HEK293 (cell line): ENCODE data around the gene SLC38A5.

ENCODE experiments used
- CTCF ChIA-PET: fragments of 350-600 bp; formaldehyde crosslinking; extraction: SDS; loops from one replicate; lab custom pipeline; 2021; ENCODE audit warnings: antibody characterized with exemption; lab: Yijun Ruan, JAX
- POLR2A ChIA-PET: fragments of 300-600 bp; formaldehyde crosslinking; extraction: SDS; loops from one replicate; lab custom pipeline; 2020; ENCODE audit warnings: antibody characterized with exemption, inconsistent platforms; lab: Yijun Ruan, JAX
- H3K27ac ChIP-seq: fragments of 200-500 bp; sonication (Bioruptor generic); 2 replicates; pipeline ENCODE4 v1.5.1; 2014; ENCODE audit warnings: low read depth, low read length, control low read depth, inconsistent platforms; ENCODE audit errors: extremely low read depth
- H3K36me3 ChIP-seq, 2 experiments: fragments of 200-500 bp in 1 of 2; sonication (Bioruptor generic) in 1 of 2; 1 replicate in 1 of 2; 2 replicates in 1 of 2; pipeline ENCODE4 v1.5.1; 2014 to 2017; ENCODE audit warnings: inconsistent platforms in 2 of 2, low read length in 2 of 2; ENCODE audit not compliant: control insufficient read depth in 2 of 2, insufficient read depth in 1 of 2
- H3K4me1 ChIP-seq: fragments of 200-500 bp; sonication (Bioruptor generic); 2 replicates; pipeline ENCODE4 v1.5.1; 2014; ENCODE audit warnings: mild to moderate bottlenecking, low read length, inconsistent platforms; ENCODE audit not compliant: control insufficient read depth, insufficient read depth
- H3K4me3 ChIP-seq: 2 replicates; pipeline ENCODE4 v1.5.1; 2011; ENCODE audit warnings: low read depth, mild to moderate bottlenecking, control low read depth, low read length, moderate library complexity
- H3K9me3 ChIP-seq: fragments of 200-500 bp; sonication (Bioruptor generic); 2 replicates; pipeline ENCODE4 v1.5.1; 2014; ENCODE audit warnings: low read depth, low read length, inconsistent platforms; ENCODE audit not compliant: control insufficient read depth, insufficient read depth
- KLF9 ChIP-seq: fragments of 450-650 bp; formaldehyde crosslinking; IDR thresholded peaks from 2 replicates; pipeline ENCODE4 v1.5.1; 2016; ENCODE audit warnings: missing biosample characterization, missing genetic modification characterization, low read depth
- OSR2 ChIP-seq: fragments of 450-650 bp; formaldehyde crosslinking; IDR thresholded peaks from 2 replicates; pipeline ENCODE4 v1.5.1; 2016; ENCODE audit warnings: missing biosample characterization, missing genetic modification characterization
- SALL2 ChIP-seq: fragments of 450-650 bp; formaldehyde crosslinking; IDR thresholded peaks from 2 replicates; pipeline ENCODE4 v1.5.0; 2017; ENCODE audit warnings: missing biosample characterization, mild to moderate bottlenecking, missing genetic modification characterization, borderline replicate concordance
- SCRT2 ChIP-seq: fragments of 450-650 bp; formaldehyde crosslinking; IDR thresholded peaks from 2 replicates; pipeline ENCODE4 v1.5.1; 2016; ENCODE audit warnings: missing biosample characterization, missing genetic modification characterization
- YY1 ChIP-seq: fragments of 450-650 bp; formaldehyde crosslinking; IDR thresholded peaks from 2 replicates; pipeline ENCODE4 v1.5.1; 2018; ENCODE audit warnings: missing biosample characterization, missing genetic modification characterization
- ZBTB17 ChIP-seq: fragments of 450-650 bp; formaldehyde crosslinking; IDR thresholded peaks from 2 replicates; pipeline ENCODE4 v1.5.1; 2016; ENCODE audit warnings: missing biosample characterization, missing genetic modification characterization
- ZNF112 ChIP-seq: fragments of 450-650 bp; formaldehyde crosslinking; IDR thresholded peaks from 2 replicates; pipeline ENCODE4 v1.5.0; 2017; ENCODE audit warnings: missing biosample characterization, missing genetic modification characterization
- ZNF211 ChIP-seq: fragments of 450-650 bp; formaldehyde crosslinking; IDR thresholded peaks from 2 replicates; pipeline ENCODE4 v1.5.1; 2016; ENCODE audit warnings: low read depth, missing biosample characterization, missing genetic modification characterization
- ZNF335 ChIP-seq: fragments of 450-650 bp; formaldehyde crosslinking; conservative IDR thresholded peaks from 2 replicates; pipeline ENCODE4 v1.5.1; 2016; ENCODE audit warnings: missing biosample characterization, missing genetic modification characterization
- ZNF670 ChIP-seq: fragments of 450-650 bp; formaldehyde crosslinking; IDR thresholded peaks from 2 replicates; pipeline ENCODE4 v1.5.1; 2016; ENCODE audit warnings: missing biosample characterization, missing genetic modification characterization, low read depth
- ZNF747 ChIP-seq: fragments of 450-650 bp; formaldehyde crosslinking; IDR thresholded peaks from 2 replicates; pipeline ENCODE4 v1.5.1; 2016; ENCODE audit warnings: missing biosample characterization, missing genetic modification characterization
- ZSCAN30 ChIP-seq: fragments of 450-650 bp; IDR thresholded peaks from 2 replicates; pipeline ENCODE4 v1.5.1; 2018; ENCODE audit warnings: missing biosample characterization, mild to moderate bottlenecking, missing genetic modification characterization, moderate library complexity
- TF ChIP-seq, protein P1 (sequence below): IDR thresholded peaks from 2 replicates; pipeline ENCODE4 v1.6.1; 2011; ENCODE audit warnings: mild to moderate bottlenecking, low read depth, low read length, borderline replicate concordance
- TF ChIP-seq, protein P2 (sequence below): fragments of 450-650 bp; formaldehyde crosslinking; IDR thresholded peaks from 2 replicates; pipeline ENCODE4 v1.5.1; 2016; ENCODE audit warnings: missing biosample characterization, missing genetic modification characterization, borderline replicate concordance
- TF ChIP-seq, protein P3 (sequence below): fragments of 450-650 bp; formaldehyde crosslinking; IDR thresholded peaks from 2 replicates; pipeline ENCODE4 v1.5.1; 2017; ENCODE audit warnings: missing biosample characterization, missing genetic modification characterization
- TF ChIP-seq, protein P4 (sequence below): fragments of 450-650 bp; formaldehyde crosslinking; IDR thresholded peaks from 2 replicates; pipeline ENCODE4 v1.5.1; 2017; ENCODE audit warnings: missing biosample characterization, mild to moderate bottlenecking, missing genetic modification characterization, moderate library complexity
- TF ChIP-seq, protein P5 (sequence below): fragments of 450-650 bp; formaldehyde crosslinking; IDR thresholded peaks from 2 replicates; pipeline ENCODE4 v1.5.1; 2016; ENCODE audit warnings: missing biosample characterization, missing genetic modification characterization, borderline replicate concordance

The SLC38A5 gene

DNA sequence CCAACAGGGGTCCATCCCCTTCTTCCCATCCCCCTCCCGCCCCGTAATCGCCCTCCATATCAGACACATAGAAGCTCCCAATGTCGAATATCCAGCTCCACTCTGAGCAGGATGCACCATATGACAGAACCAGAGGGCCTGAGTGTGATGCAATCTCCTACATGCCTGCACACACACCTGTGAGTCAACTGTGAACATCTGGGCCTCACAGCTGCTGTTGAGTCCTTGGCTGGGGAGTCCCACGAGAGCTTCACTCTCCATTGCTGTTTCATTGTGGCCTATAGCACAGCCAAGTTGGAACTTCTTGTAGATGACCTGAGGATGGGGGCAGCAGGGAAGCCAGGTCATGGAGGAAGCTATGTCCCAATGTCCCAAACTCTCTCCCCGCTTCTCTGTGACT, 8.2 kb downstream of the SLC38A5 start:
- ChIA-PET CTCF (interaction anchor here (0.6 kb wide), 1 partner anchor 13 kb away, joined by 3 read pairs; no protein-coding TSS in a partner anchor), POLR2A (no interaction called here)
- TF ChIP-seq ZNF335 (tag by site-specific recombination), result no peak
- Histone ChIP-seq H3K4me3 (no peak overlapping the region), H3K27ac (no peak overlapping the region), H3K36me3 (no peaks in the 10 kb centered on the region), H3K4me1 (no peaks in the 10 kb centered on the region), H3K9me3 (no peaks in the 10 kb centered on the region)

DNA sequence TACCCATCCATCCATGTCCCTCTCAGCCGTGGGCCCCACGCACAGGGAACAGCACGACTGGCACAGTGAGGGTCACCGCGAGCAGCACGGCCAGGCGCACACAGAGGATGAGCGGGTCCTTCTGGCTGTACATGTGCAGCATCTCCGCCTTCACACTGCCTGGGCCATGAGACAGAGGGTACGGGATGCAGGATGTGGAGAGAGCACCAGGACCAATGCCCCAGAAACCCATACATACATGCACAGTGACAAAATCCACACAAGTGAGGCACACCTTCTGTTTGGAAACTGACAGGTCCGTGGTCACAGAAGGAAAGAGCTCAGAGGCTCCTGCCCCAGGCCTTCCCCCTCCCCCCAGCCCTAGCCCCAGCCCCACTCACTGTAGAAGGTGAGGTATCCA, 9.5 kb downstream of the SLC38A5 start:
- Histone ChIP-seq H3K27ac (no peak overlapping the region), H3K4me3 (no peak overlapping the region), H3K36me3 (no peaks in the 10 kb centered on the region), H3K9me3 (no peaks in the 10 kb centered on the region), H3K4me1 (no peaks in the 10 kb centered on the region)
- no peak for TF ChIP-seq ZBTB17 (tag by site-specific recombination)
- CTCF ChIA-PET, result no interaction called here
- POLR2A ChIA-PET, result no interaction called here

DNA sequence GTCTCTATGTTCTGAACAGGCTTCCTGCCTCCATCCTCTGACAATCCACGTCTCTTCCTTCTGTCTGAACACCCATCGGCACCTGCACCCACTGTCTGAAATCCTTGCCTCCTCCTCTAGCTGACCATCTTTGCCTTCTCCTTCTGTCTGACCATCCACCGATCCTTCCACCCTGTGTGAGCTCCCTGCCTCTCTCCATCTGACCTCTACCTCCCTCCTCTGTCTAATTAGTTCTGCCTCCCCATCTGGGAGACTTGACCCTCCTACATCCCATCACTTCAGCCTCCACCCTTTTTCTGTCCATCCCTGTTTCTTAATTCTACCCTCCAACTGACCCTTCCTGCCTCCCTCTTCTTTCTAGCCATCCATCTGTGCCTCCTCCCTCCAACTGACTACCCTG, 10.0 kb downstream of the SLC38A5 start:
- Histone ChIP-seq H3K4me3 (no peak overlapping the region), H3K36me3 (no peaks in the 10 kb centered on the region)
- TF ChIP-seq, protein P1, sequence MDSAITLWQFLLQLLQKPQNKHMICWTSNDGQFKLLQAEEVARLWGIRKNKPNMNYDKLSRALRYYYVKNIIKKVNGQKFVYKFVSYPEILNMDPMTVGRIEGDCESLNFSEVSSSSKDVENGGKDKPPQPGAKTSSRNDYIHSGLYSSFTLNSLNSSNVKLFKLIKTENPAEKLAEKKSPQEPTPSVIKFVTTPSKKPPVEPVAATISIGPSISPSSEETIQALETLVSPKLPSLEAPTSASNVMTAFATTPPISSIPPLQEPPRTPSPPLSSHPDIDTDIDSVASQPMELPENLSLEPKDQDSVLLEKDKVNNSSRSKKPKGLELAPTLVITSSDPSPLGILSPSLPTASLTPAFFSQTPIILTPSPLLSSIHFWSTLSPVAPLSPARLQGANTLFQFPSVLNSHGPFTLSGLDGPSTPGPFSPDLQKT, result no peak
- TF ChIP-seq SALL2 (tag by site-specific recombination) (no peak), ZNF670 (no peak), SCRT2 (tag by site-specific recombination) (no peak), ZSCAN30 (no peak), ZNF112 (tag by site-specific recombination) (no peak), YY1 (tag by site-specific recombination) (no peak), ZNF211 (tag by site-specific recombination) (no peak), OSR2 (tag by site-specific recombination) (no peak), KLF9 (no peak), ZNF747 (no peak)
- TF ChIP-seq, protein P2, sequence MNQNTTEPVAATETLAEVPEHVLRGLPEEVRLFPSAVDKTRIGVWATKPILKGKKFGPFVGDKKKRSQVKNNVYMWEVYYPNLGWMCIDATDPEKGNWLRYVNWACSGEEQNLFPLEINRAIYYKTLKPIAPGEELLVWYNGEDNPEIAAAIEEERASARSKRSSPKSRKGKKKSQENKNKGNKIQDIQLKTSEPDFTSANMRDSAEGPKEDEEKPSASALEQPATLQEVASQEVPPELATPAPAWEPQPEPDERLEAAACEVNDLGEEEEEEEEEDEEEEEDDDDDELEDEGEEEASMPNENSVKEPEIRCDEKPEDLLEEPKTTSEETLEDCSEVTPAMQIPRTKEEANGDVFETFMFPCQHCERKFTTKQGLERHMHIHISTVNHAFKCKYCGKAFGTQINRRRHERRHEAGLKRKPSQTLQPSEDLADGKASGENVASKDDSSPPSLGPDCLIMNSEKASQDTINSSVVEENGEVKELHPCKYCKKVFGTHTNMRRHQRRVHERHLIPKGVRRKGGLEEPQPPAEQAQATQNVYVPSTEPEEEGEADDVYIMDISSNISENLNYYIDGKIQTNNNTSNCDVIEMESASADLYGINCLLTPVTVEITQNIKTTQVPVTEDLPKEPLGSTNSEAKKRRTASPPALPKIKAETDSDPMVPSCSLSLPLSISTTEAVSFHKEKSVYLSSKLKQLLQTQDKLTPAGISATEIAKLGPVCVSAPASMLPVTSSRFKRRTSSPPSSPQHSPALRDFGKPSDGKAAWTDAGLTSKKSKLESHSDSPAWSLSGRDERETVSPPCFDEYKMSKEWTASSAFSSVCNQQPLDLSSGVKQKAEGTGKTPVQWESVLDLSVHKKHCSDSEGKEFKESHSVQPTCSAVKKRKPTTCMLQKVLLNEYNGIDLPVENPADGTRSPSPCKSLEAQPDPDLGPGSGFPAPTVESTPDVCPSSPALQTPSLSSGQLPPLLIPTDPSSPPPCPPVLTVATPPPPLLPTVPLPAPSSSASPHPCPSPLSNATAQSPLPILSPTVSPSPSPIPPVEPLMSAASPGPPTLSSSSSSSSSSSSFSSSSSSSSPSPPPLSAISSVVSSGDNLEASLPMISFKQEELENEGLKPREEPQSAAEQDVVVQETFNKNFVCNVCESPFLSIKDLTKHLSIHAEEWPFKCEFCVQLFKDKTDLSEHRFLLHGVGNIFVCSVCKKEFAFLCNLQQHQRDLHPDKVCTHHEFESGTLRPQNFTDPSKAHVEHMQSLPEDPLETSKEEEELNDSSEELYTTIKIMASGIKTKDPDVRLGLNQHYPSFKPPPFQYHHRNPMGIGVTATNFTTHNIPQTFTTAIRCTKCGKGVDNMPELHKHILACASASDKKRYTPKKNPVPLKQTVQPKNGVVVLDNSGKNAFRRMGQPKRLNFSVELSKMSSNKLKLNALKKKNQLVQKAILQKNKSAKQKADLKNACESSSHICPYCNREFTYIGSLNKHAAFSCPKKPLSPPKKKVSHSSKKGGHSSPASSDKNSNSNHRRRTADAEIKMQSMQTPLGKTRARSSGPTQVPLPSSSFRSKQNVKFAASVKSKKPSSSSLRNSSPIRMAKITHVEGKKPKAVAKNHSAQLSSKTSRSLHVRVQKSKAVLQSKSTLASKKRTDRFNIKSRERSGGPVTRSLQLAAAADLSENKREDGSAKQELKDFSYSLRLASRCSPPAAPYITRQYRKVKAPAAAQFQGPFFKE (tag by site-specific recombination), result no peak
- TF ChIP-seq, protein P3, sequence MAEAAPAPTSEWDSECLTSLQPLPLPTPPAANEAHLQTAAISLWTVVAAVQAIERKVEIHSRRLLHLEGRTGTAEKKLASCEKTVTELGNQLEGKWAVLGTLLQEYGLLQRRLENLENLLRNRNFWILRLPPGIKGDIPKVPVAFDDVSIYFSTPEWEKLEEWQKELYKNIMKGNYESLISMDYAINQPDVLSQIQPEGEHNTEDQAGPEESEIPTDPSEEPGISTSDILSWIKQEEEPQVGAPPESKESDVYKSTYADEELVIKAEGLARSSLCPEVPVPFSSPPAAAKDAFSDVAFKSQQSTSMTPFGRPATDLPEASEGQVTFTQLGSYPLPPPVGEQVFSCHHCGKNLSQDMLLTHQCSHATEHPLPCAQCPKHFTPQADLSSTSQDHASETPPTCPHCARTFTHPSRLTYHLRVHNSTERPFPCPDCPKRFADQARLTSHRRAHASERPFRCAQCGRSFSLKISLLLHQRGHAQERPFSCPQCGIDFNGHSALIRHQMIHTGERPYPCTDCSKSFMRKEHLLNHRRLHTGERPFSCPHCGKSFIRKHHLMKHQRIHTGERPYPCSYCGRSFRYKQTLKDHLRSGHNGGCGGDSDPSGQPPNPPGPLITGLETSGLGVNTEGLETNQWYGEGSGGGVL (tag by site-specific recombination), result no peak
- TF ChIP-seq, protein P4, sequence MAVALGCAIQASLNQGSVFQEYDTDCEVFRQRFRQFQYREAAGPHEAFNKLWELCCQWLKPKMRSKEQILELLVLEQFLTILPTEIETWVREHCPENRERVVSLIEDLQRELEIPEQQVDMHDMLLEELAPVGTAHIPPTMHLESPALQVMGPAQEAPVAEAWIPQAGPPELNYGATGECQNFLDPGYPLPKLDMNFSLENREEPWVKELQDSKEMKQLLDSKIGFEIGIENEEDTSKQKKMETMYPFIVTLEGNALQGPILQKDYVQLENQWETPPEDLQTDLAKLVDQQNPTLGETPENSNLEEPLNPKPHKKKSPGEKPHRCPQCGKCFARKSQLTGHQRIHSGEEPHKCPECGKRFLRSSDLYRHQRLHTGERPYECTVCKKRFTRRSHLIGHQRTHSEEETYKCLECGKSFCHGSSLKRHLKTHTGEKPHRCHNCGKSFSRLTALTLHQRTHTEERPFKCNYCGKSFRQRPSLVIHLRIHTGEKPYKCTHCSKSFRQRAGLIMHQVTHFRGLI (tag by site-specific recombination), result no peak
- TF ChIP-seq, protein P5, sequence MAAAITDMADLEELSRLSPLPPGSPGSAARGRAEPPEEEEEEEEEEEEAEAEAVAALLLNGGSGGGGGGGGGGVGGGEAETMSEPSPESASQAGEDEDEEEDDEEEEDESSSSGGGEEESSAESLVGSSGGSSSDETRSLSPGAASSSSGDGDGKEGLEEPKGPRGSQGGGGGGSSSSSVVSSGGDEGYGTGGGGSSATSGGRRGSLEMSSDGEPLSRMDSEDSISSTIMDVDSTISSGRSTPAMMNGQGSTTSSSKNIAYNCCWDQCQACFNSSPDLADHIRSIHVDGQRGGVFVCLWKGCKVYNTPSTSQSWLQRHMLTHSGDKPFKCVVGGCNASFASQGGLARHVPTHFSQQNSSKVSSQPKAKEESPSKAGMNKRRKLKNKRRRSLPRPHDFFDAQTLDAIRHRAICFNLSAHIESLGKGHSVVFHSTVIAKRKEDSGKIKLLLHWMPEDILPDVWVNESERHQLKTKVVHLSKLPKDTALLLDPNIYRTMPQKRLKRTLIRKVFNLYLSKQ, result no peak
- TF ChIP-seq, all 188 proteins: peak for 0
- no peaks in the 10 kb centered on the region for H3K4me1 ChIP-seq
- H3K27ac ChIP-seq, result no peak overlapping the region
- CTCF ChIA-PET, result no interaction called here
- H3K9me3 ChIP-seq, result no peaks in the 10 kb centered on the region
- POLR2A ChIA-PET, result no interaction called here
